ENCODE data around the gene TMEM30A.

TMEM30A gene

DNA sequence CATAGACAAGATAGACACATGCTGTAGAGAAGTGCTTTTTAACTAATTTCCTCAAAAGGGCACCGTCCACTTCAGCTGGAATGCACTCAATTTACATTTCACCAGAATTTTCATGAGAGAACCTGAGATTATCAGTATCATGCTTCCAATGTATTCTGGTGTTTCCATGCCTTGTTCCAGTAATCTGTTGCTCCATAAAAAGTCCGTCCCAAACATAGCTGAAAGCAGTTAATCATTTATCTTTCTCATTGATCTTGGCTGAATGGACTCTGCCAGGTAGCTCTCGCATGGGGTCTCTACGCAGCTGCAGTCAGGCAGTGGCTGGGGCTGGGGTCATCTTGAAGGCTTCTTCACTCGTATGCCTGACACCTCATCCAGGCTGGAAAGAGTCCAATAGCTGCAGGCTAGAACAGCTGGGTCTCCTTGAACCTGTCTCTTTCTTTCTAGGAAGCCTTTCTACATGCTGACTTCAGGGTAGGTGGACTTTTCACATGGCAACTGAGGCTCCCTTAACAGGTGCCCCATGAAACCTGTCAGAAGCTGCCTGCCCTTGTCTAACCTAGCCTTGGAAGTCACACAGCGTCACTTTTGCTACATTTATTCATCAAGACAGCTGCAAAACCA is 60.2 kb downstream of the TMEM30A start:
- H3K9ac ChIP-seq (ENCODE audit: low read depth in 1 of 2, low read length in 2 of 2): no peak overlapping the region
- no peak overlapping the region for H3K27ac ChIP-seq (ENCODE audit: low read depth in 2 of 2, low read length in 2 of 2)
- no peaks in the 10 kb centered on the region for H3K36me3 ChIP-seq (ENCODE audit: control insufficient read depth in 2 of 2, insufficient read depth in 2 of 2, low read length in 2 of 2)
- no peak overlapping the region for H3K4me3 ChIP-seq (ENCODE audit: low read length in 2 of 2)
- H3K9me3 ChIP-seq (ENCODE audit: control insufficient read depth in 2 of 2, low read length in 2 of 2): no peaks in the 10 kb centered on the region
- no peaks in the 10 kb centered on the region for H3K4me1 ChIP-seq (ENCODE audit: control insufficient read depth in 2 of 2, insufficient read depth in 2 of 2, low read length in 2 of 2)
- H3K27me3 ChIP-seq (ENCODE audit: control insufficient read depth in 2 of 2, insufficient read depth in 2 of 2, low read length in 2 of 2): no peaks in the 10 kb centered on the region

DNA sequence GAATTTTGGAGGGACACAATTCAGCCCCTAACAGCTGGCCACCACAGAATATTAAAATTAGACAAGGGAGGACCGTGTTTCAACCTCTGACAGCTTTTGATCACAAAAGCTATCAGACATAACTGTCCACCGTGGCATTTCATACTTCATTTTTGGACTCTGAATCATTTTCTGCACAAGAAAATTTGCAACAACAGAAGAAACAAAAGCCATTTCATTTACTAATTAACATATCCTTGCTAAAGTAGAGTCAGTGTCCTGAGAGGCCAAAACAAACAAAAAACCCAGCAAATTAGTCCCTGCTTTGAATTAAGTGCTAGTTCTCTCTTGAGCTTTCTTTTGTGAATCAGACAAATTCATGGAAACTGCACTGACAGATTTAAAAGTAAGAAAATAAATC is 61.2 kb downstream of the TMEM30A start:
- H3K36me3 ChIP-seq (ENCODE audit: control insufficient read depth in 2 of 2, insufficient read depth in 2 of 2, low read length in 2 of 2): no peaks in the 10 kb centered on the region
- H3K9ac ChIP-seq (ENCODE audit: low read depth in 1 of 2, low read length in 2 of 2): no peak overlapping the region

DNA sequence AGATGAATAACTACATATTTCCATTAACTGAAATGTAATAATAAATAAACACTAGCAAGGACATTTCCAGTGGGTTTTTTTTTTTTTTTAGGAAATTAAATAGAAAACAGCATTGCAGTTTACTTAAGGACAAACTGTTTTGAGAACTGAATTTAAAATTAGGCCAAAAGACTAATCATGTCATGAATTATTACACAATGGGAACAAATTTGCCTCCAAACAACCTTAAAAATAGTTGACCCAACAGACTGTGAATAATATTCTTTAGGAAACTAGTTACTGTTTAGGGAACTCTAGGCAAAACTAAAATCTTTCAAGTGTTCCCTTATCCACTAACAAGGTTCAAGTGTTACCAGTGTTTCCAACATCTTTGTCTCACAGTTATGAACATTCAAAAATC is 62.3 kb downstream of the TMEM30A start:
- no peak overlapping the region for H3K9ac ChIP-seq (ENCODE audit: low read depth in 1 of 2, low read length in 2 of 2)
- no peaks in the 10 kb centered on the region for H3K36me3 ChIP-seq (ENCODE audit: control insufficient read depth in 2 of 2, insufficient read depth in 2 of 2, low read length in 2 of 2)
- H3K4me3 ChIP-seq (ENCODE audit: low read length in 2 of 2): no peak overlapping the region
- no peaks in the 10 kb centered on the region for H3K4me1 ChIP-seq (ENCODE audit: control insufficient read depth in 2 of 2, insufficient read depth in 2 of 2, low read length in 2 of 2)
- no peaks in the 10 kb centered on the region for H3K27me3 ChIP-seq (ENCODE audit: control insufficient read depth in 2 of 2, insufficient read depth in 2 of 2, low read length in 2 of 2)
- H3K27ac ChIP-seq (ENCODE audit: low read depth in 2 of 2, low read length in 2 of 2): no peak overlapping the region
- no peaks in the 10 kb centered on the region for H3K9me3 ChIP-seq (ENCODE audit: control insufficient read depth in 2 of 2, low read length in 2 of 2)

More for the DNA sequence above, 61.2 kb downstream of the TMEM30A start:
- H3K27me3 ChIP-seq (ENCODE audit: control insufficient read depth in 2 of 2, insufficient read depth in 2 of 2, low read length in 2 of 2): no peaks in the 10 kb centered on the region
- H3K9me3 ChIP-seq (ENCODE audit: control insufficient read depth in 2 of 2, low read length in 2 of 2): no peaks in the 10 kb centered on the region
- no peak overlapping the region for H3K4me3 ChIP-seq (ENCODE audit: low read length in 2 of 2)
- no peak overlapping the region for H3K27ac ChIP-seq (ENCODE audit: low read depth in 2 of 2, low read length in 2 of 2)
- no peaks in the 10 kb centered on the region for H3K4me1 ChIP-seq (ENCODE audit: control insufficient read depth in 2 of 2, insufficient read depth in 2 of 2, low read length in 2 of 2)

DNA sequence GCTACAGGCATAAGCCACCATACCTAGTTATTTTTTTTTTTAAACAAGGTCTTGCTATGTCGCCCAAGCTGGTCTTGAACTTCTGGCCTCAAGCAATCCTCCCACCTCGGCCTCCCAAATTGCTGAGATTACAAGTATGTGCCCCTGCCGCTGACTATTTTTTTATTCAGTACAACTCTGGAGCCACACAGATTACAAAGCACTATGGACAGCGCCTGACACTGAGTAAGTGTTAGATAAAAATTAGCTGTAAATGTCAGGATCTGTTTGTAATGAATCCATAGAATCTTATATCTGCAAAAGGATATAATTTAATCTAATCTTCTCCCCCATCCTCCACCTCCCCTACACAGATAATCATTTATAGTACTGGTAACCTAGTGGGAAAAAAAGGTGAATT is 63.5 kb downstream of the TMEM30A start:
- no peak overlapping the region for H3K9ac ChIP-seq (ENCODE audit: low read depth in 1 of 2, low read length in 2 of 2)
- H3K27ac ChIP-seq (ENCODE audit: low read depth in 2 of 2, low read length in 2 of 2): no peak overlapping the region
- no peaks in the 10 kb centered on the region for H3K36me3 ChIP-seq (ENCODE audit: control insufficient read depth in 2 of 2, insufficient read depth in 2 of 2, low read length in 2 of 2)
- no peaks in the 10 kb centered on the region for H3K27me3 ChIP-seq (ENCODE audit: control insufficient read depth in 2 of 2, insufficient read depth in 2 of 2, low read length in 2 of 2)
- no peaks in the 10 kb centered on the region for H3K9me3 ChIP-seq (ENCODE audit: control insufficient read depth in 2 of 2, low read length in 2 of 2)
- H3K4me3 ChIP-seq (ENCODE audit: low read length in 2 of 2): no peak overlapping the region
- H3K4me1 ChIP-seq (ENCODE audit: control insufficient read depth in 2 of 2, insufficient read depth in 2 of 2, low read length in 2 of 2): no peaks in the 10 kb centered on the region

DNA sequence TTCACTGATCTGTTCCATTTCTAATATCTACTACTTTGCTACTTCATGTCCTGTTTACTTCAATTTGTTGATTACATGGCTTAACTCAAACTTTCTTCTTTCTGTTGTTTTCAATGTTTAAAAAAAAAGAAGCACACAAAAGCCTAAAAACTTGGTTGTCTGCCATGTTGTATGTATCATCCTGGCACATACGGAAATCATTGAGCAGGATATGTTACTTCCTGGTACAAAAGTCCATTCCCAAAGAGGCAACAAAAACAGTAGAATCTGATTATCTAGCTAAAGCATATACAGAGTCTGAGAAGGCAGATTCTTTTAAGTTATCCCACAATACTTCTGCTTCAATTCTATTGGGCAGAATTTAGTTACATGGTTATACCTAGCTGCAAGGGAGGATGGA is 64.2 kb downstream of the TMEM30A start:
- no peaks in the 10 kb centered on the region for H3K4me1 ChIP-seq (ENCODE audit: control insufficient read depth in 2 of 2, insufficient read depth in 2 of 2, low read length in 2 of 2)
- H3K27ac ChIP-seq (ENCODE audit: low read depth in 2 of 2, low read length in 2 of 2): no peak overlapping the region
- no peaks in the 10 kb centered on the region for H3K27me3 ChIP-seq (ENCODE audit: control insufficient read depth in 2 of 2, insufficient read depth in 2 of 2, low read length in 2 of 2)
- no peak overlapping the region for H3K9ac ChIP-seq (ENCODE audit: low read depth in 1 of 2, low read length in 2 of 2)
- H3K9me3 ChIP-seq (ENCODE audit: control insufficient read depth in 2 of 2, low read length in 2 of 2): no peaks in the 10 kb centered on the region
- H3K36me3 ChIP-seq (ENCODE audit: control insufficient read depth in 2 of 2, insufficient read depth in 2 of 2, low read length in 2 of 2): no peaks in the 10 kb centered on the region
- no peak overlapping the region for H3K4me3 ChIP-seq (ENCODE audit: low read length in 2 of 2)

DNA sequence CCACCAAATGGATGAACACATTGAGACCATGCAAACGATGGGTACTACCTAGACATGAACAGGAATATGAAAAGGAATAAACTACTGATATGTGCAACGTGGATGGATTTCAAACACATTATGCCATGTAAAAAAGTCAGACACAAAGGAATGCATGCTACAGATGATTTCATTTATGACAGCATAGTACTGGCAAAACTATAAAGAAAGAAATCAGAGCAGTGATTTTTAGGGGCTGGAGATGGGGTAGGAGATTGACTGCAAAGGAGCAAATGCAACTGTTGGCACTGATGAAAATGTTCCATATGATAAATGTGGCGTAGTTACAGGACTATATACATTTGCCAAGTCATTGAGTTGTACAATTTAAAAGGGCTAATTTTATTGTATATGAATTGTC is 65.3 kb downstream of the TMEM30A start:
- Histone ChIP-seq H3K4me1 (ENCODE audit: control insufficient read depth in 2 of 2, insufficient read depth in 2 of 2, low read length in 2 of 2) (no peaks in the 10 kb centered on the region), H3K9me3 (ENCODE audit: control insufficient read depth in 2 of 2, low read length in 2 of 2) (no peaks in the 10 kb centered on the region), H3K9ac (ENCODE audit: low read depth in 1 of 2, low read length in 2 of 2) (no peak overlapping the region), H3K36me3 (ENCODE audit: control insufficient read depth in 2 of 2, insufficient read depth in 2 of 2, low read length in 2 of 2) (no peaks in the 10 kb centered on the region), H3K27ac (ENCODE audit: low read depth in 2 of 2, low read length in 2 of 2) (no peak overlapping the region), H3K4me3 (ENCODE audit: low read length in 2 of 2) (no peak overlapping the region), H3K27me3 (ENCODE audit: control insufficient read depth in 2 of 2, insufficient read depth in 2 of 2, low read length in 2 of 2) (no peaks in the 10 kb centered on the region)

DNA sequence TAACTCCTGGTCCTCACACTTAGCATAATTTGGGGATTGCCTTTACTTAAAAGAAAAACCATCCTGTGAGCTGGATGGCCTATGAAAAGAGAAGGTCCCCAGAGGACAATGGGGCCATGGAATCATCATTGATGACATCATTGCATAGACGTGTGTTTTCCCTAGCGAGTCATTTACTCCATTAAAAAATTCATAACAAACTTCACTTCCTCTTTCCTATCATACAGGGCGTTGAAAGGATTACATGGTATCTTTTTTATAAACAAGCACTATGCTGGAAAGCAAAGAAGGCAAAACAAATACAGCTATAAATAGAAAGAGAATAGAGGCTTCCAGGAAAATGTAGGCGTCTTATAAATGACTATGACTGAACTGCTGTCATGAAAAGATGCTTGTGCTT is 67.4 kb downstream of the TMEM30A start:
- Histone ChIP-seq H3K9me3 (ENCODE audit: control insufficient read depth in 2 of 2, low read length in 2 of 2) (no peaks in the 10 kb centered on the region), H3K27ac (ENCODE audit: low read depth in 2 of 2, low read length in 2 of 2) (no peak overlapping the region), H3K4me1 (ENCODE audit: control insufficient read depth in 2 of 2, insufficient read depth in 2 of 2, low read length in 2 of 2) (no peaks in the 10 kb centered on the region), H3K9ac (ENCODE audit: low read depth in 1 of 2, low read length in 2 of 2) (no peak overlapping the region), H3K27me3 (ENCODE audit: control insufficient read depth in 2 of 2, insufficient read depth in 2 of 2, low read length in 2 of 2) (no peaks in the 10 kb centered on the region), H3K4me3 (ENCODE audit: low read length in 2 of 2) (no peak overlapping the region), H3K36me3 (ENCODE audit: control insufficient read depth in 2 of 2, insufficient read depth in 2 of 2, low read length in 2 of 2) (no peaks in the 10 kb centered on the region)

DNA sequence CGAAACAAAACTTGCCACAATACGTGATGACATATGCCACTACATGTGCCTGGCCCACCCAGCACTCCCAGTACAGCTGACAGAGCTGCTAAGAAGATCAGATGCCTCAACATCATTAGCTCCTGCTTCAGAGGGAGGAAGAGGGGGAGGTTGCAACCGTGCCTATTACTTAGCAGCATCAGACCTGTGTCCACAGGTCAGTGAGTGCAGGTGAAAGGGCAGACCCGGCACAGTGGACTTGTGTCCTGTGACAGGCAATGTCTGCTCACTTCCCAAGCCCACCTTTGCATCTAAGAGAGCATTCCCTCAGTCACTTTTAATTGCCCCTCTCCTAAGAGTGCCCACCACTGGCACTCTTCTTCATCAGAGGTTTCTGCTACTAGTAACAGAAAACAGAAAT is 69.3 kb downstream of the TMEM30A start:
- H3K9ac ChIP-seq (ENCODE audit: low read depth in 1 of 2, low read length in 2 of 2): no peak overlapping the region
- H3K4me1 ChIP-seq (ENCODE audit: control insufficient read depth in 2 of 2, insufficient read depth in 2 of 2, low read length in 2 of 2): peaks cover 0 to 6% of the 10 kb centered on the region in 2 donors
- H3K27ac ChIP-seq (ENCODE audit: low read depth in 2 of 2, low read length in 2 of 2): no peak overlapping the region
- H3K27me3 ChIP-seq (ENCODE audit: control insufficient read depth in 2 of 2, insufficient read depth in 2 of 2, low read length in 2 of 2): no peaks in the 10 kb centered on the region
- H3K4me3 ChIP-seq (ENCODE audit: low read length in 2 of 2): no peak overlapping the region
- no peaks in the 10 kb centered on the region for H3K36me3 ChIP-seq (ENCODE audit: control insufficient read depth in 2 of 2, insufficient read depth in 2 of 2, low read length in 2 of 2)
- H3K9me3 ChIP-seq (ENCODE audit: control insufficient read depth in 2 of 2, low read length in 2 of 2): no peaks in the 10 kb centered on the region

DNA sequence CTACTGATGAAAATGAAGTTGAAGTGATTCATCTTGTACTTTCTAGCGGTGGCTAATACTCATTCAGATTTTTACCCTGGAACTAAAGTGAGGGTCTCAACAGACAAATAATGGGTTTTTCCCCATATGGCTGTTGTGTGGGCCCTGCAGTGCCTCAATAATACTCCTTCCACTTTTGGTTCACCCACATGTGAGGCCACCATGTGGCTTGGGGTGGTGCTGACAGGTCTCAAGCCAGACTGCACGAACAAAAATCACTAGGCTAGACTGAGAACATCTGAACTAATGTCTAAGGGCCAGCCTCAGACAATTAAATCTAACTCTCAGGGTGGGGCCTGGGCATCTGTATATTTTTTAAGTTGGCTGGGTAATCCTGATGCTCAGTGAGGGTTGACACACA is 70.9 kb downstream of the TMEM30A start:
- H3K36me3 ChIP-seq (ENCODE audit: control insufficient read depth in 2 of 2, insufficient read depth in 2 of 2, low read length in 2 of 2): no peaks in the 10 kb centered on the region
- no peak overlapping the region for H3K4me3 ChIP-seq (ENCODE audit: low read length in 2 of 2)
- H3K9me3 ChIP-seq (ENCODE audit: control insufficient read depth in 2 of 2, low read length in 2 of 2): no peaks in the 10 kb centered on the region
- H3K27ac ChIP-seq (ENCODE audit: low read depth in 2 of 2, low read length in 2 of 2): no peak overlapping the region
- peaks cover 2 to 7% of the 10 kb centered on the region in 2 donors for H3K4me1 ChIP-seq (ENCODE audit: control insufficient read depth in 2 of 2, insufficient read depth in 2 of 2, low read length in 2 of 2)
- peaks cover 1% of the 10 kb centered on the region in 2 donors for H3K27me3 ChIP-seq (ENCODE audit: control insufficient read depth in 2 of 2, insufficient read depth in 2 of 2, low read length in 2 of 2)
- no peak overlapping the region for H3K9ac ChIP-seq (ENCODE audit: low read depth in 1 of 2, low read length in 2 of 2)

DNA sequence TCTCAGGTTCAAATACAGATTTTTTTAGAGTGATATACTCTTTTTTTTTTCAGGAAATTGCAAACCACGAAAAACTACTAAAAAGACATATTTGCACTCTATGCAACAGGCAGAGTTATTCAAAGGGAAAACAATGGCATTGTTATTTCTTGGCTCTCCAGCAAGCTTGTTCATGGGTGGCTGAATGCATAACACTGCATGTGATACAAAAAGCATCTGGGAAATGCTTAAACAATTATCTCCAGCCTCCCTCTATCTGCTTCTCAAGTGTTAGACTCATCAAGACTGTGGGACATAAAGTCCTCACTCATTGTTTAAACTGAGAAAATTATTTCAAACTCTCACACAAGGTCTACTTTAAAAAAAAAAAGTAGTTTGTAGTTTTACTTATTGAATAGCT is 71.5 kb downstream of the TMEM30A start:
- Histone ChIP-seq H3K4me3 (ENCODE audit: low read length in 2 of 2) (no peak overlapping the region), H3K27ac (ENCODE audit: low read depth in 2 of 2, low read length in 2 of 2) (no peak overlapping the region), H3K36me3 (ENCODE audit: control insufficient read depth in 2 of 2, insufficient read depth in 2 of 2, low read length in 2 of 2) (no peaks in the 10 kb centered on the region), H3K4me1 (ENCODE audit: control insufficient read depth in 2 of 2, insufficient read depth in 2 of 2, low read length in 2 of 2) (peaks cover 4 to 10% of the 10 kb centered on the region in 2 donors), H3K27me3 (ENCODE audit: control insufficient read depth in 2 of 2, insufficient read depth in 2 of 2, low read length in 2 of 2) (peaks cover 8% of the 10 kb centered on the region in 2 donors), H3K9ac (ENCODE audit: low read depth in 1 of 2, low read length in 2 of 2) (no peak overlapping the region), H3K9me3 (ENCODE audit: control insufficient read depth in 2 of 2, low read length in 2 of 2) (no peaks in the 10 kb centered on the region)
